Naive thymus-derived CD8-positive, alpha-beta T cell (primary cell): ENCODE measurements around the gene FOXB1. TPM values are rescaled to one million over a fixed set of nuclear protein-coding genes. Genes with fewer than 3 reads are reported as not detected.

Source experiments
- ATAC-seq, 2 donors: fragments of 150-1000 bp; cut with Tn5 transposase in 1 of 2; sonication (Bioruptor Pico), chemical (Tn5 transposase) in 1 of 2; 1 replicate in 1 of 2; 2 replicates in 1 of 2; pipeline ENCODE4 v1.10.0; 2021; ENCODE audit warnings: mild to moderate bottlenecking in 2 of 2, moderate library complexity in 2 of 2
- POLR2A ChIA-PET: fragments of 350-600 bp; sonication (Branson Sonifier 250); formaldehyde crosslinking; loops from one replicate; lab custom pipeline; 2021; ENCODE audit warnings: antibody characterized with exemption; lab: Charles Lee
- DNase-seq, 10 donors: peaks; one replicate each; pipeline versions ENCODE4 v3.0.0 to v3.0.0-alpha.2; 2020 to 2022
- H3K27ac Mint-ChIP-seq, 10 donors: one replicate each; pipeline ENCODE4 v1.8.0; 2020 to 2022; ENCODE audit warnings: mild to moderate bottlenecking in 10 of 10, mixed read lengths in 10 of 10, moderate library complexity in 4 of 10, inconsistent platforms in 1 of 10
- H3K27me3 Mint-ChIP-seq, 5 donors: one replicate each; pipeline ENCODE4 v1.8.0; 2021 to 2022; ENCODE audit warnings: mixed read lengths in 5 of 5
- H3K36me3 Mint-ChIP-seq, 3 donors: one replicate each; pipeline ENCODE4 v1.8.0; 2020 to 2022; ENCODE audit warnings: mixed read lengths in 3 of 3, mild to moderate bottlenecking in 2 of 3, inconsistent platforms in 1 of 3
- H3K4me1 Mint-ChIP-seq, 4 donors: one replicate each; pipeline ENCODE4 v1.8.0; 2021 to 2022; ENCODE audit warnings: mixed read lengths in 4 of 4
- H3K4me3 Mint-ChIP-seq, 10 donors: one replicate each; pipeline ENCODE4 v1.8.0; 2020 to 2022; ENCODE audit warnings: mild to moderate bottlenecking in 10 of 10, mixed read lengths in 10 of 10, moderate library complexity in 6 of 10, inconsistent platforms in 1 of 10
- H3K9me3 Mint-ChIP-seq, 9 donors: one replicate each; pipeline ENCODE4 v1.8.0; 2020 to 2022; ENCODE audit warnings: mixed read lengths in 9 of 9, mild to moderate bottlenecking in 3 of 9, inconsistent platforms in 1 of 9, moderate library complexity in 1 of 9
- polyA plus RNA-seq, 3 donors: library from polyadenylated mRNA; unstranded; fragments of 300-500 nt; fragmentation: Illumina TruSeq; gene quantifications; one replicate each; pipeline ENCODE4 v1.2.3, GENCODE V29; 2021
- total RNA-seq, 8 experiments: library from RNA in 2 of 8; stranded (reverse) in 2 of 8; gene quantifications; one replicate each; pipeline ENCODE4 v1.2.3 and lab custom pipeline; 2021 to 2026

FOXB1 gene
- under 1 TPM in 1 of 2 experiments, not detected in 1; 0.13 TPM for total RNA-seq
- polyA plus RNA-seq, result under 1 TPM in 2 of 3 donors, not detected in 1; 0.09 to 0.25 TPM
- total RNA-seq (lab: John Stamatoyannopoulos, UW), result 0 to 0.14 (median 0) reads per million in 6 experiments

DNA sequence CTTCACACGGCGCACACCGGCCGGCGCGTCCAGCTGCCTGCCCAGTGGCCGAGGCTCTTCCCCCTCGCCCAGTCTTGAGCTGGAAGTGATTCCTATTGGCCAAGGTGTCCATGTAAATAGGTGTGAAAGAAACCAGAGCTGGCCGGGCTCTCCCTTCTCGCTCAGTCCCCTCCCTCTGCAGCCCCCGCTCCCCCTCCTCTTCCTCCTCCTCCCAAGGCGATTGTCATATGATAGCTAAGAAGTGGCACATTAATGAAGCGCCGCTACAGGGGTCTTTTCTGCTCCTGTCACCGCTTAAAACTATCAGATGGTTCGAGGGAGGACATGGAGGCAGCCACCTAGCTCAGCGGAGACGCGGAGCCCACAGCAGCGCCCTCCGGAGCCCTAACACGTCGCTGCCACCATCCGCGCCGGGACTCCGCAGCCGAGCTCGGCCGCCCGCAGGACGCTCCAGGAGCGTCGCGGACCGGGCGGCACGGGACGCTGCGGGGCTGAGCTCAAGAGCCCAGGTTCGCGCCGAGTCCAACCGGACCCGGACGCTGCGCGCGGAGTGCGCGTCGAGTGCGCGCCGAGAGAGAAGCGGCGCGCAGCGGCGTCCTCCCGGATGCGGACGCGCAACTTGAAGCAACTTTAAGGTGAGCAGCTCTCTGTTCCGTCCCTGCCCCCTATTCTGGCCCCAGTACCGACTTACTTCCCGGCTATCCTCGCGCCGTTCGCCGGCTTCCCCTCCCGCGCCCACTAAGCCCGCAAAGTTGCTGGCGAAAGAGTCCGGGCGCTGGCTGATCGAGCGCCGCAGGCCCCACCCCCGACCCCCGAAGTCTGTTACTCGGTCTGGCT, at the start of gene FOXB1:
Gene FOXB1 (plus strand): TSS at position 303 of the 837 bp plus-strand sequence. CDS start 653 bp downstream, outside the sequence.
- Mint-ChIP-seq H3K4me1 (peaks cover 23 to 65% (median 38%) of the 10 kb centered on the region in 4 donors), H3K27ac (peak within 1 kb of the TSS in 6 of 10 donors; percentile 31 to 75 (median 64)), H3K9me3 (peaks cover 8 to 35% (median 21%) of the 10 kb centered on the region in 9 donors), H3K4me3 (peak within 1 kb of the TSS; percentile 82 to 96 (median 91)), H3K36me3 (peaks cover 2 to 22% (median 18%) of the 10 kb centered on the region in 3 donors), H3K27me3 (peaks cover 62 to 99% (median 75%) of the 10 kb centered on the region in 5 donors)
- ATAC-seq (peak; percentile 20 to 34), DNase-seq (peak in 1 of 10 donors; percentile 31)
- POLR2A ChIA-PET, result interaction anchor here (0.8 to 2.8 kb wide), 4 partner anchors 10 to 121 kb away, joined by 3 to 18 read pairs (median 4); no protein-coding TSS in a partner anchor

DNA sequence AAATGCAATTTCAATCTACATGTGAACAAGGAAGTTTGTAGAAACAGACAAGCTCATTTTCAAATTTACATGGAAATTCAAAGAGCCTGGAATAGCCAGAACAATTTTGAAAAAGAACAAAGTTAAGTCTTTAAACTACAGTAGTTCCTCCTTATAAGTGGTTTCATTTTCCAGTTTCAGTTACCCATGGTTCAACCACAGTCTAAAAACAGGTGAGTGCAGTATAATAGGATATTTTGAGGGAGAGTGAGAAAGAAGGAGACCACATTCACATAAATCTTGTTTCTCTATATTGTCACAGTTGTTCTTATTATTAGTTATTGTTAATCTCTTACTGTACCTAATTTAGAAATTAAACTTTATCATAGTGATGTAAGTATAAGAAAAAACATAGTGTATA, 45.8 kb upstream of the FOXB1 start:
- H3K27me3 Mint-ChIP-seq, result peaks cover 0 to 5% (median 3%) of the 10 kb centered on the region in 5 donors
- POLR2A ChIA-PET, result no interaction called here
- ATAC-seq (no peak), DNase-seq (no peak)
- H3K4me1 Mint-ChIP-seq, result no peaks in the 10 kb centered on the region
- H3K4me3 Mint-ChIP-seq, result no peak overlapping the region
- no peak overlapping the region for H3K27ac Mint-ChIP-seq
- H3K36me3 Mint-ChIP-seq, result peaks cover 2 to 22% (median 15%) of the 10 kb centered on the region in 3 donors
- peaks cover 12 to 68% (median 30%) of the 10 kb centered on the region in 9 donors for H3K9me3 Mint-ChIP-seq

- no peaks in the 10 kb centered on the region for H3K4me1 Mint-ChIP-seq
- peaks cover 11 to 63% (median 35%) of the 10 kb centered on the region in 9 donors for H3K9me3 Mint-ChIP-seq
- no peak overlapping the region for H3K27ac Mint-ChIP-seq
- no peak overlapping the region for H3K4me3 Mint-ChIP-seq
- no peak for ATAC-seq
- peaks cover 2 to 22% (median 17%) of the 10 kb centered on the region in 3 donors for H3K36me3 Mint-ChIP-seq
- H3K27me3 Mint-ChIP-seq, result peaks cover 0 to 7% (median 3%) of the 10 kb centered on the region in 5 donors
- no peak for DNase-seq
- POLR2A ChIA-PET, result interaction anchor here (0.6 kb wide), 1 partner anchor 14 kb away, joined by 3 read pairs; no protein-coding TSS in a partner anchor
Measured at GRCh38 chr15:59960318-59960717, 43.8 kb upstream of the FOXB1 start.

- H3K4me1 Mint-ChIP-seq, result no peaks in the 10 kb centered on the region
- H3K4me3 Mint-ChIP-seq, result no peak overlapping the region
- no peak overlapping the region for H3K27ac Mint-ChIP-seq
- DNase-seq (no peak), ATAC-seq (no peak)
- H3K9me3 Mint-ChIP-seq, result peaks cover 3 to 52% (median 28%) of the 10 kb centered on the region in 9 donors
- peaks cover 2 to 22% (median 17%) of the 10 kb centered on the region in 3 donors for H3K36me3 Mint-ChIP-seq
- peaks cover 0 to 10% (median 5%) of the 10 kb centered on the region in 5 donors for H3K27me3 Mint-ChIP-seq
- POLR2A ChIA-PET, result no interaction called here
Measured at GRCh38 chr15:59963322-59963721, 40.8 kb upstream of the FOXB1 start.

GRCh38 chr15:59963925-59964324, 40.2 kb upstream of the FOXB1 start:
- no peak overlapping the region for H3K27ac Mint-ChIP-seq

GRCh38 chr15:59965741-59966140, 38.4 kb upstream of the FOXB1 start:
- POLR2A ChIA-PET, result interaction anchor here (0.6 kb wide), 1 partner anchor 588 kb away, joined by 3 read pairs; no protein-coding TSS in a partner anchor
- DNase-seq, result no peak
- no peak for ATAC-seq
- H3K27ac Mint-ChIP-seq, result no peak overlapping the region
- peaks cover 0 to 31% (median 16%) of the 10 kb centered on the region in 9 donors for H3K9me3 Mint-ChIP-seq
- no peak overlapping the region for H3K4me3 Mint-ChIP-seq
- H3K4me1 Mint-ChIP-seq, result no peaks in the 10 kb centered on the region
- H3K27me3 Mint-ChIP-seq, result peaks cover 0 to 10% (median 6%) of the 10 kb centered on the region in 5 donors
- peaks cover 0 to 13% (median 10%) of the 10 kb centered on the region in 3 donors for H3K36me3 Mint-ChIP-seq

More at GRCh38 chr15:59963925-59964324, 40.2 kb upstream of the FOXB1 start:
- H3K4me1 Mint-ChIP-seq, result no peaks in the 10 kb centered on the region
- H3K4me3 Mint-ChIP-seq, result no peak overlapping the region
- peaks cover 2 to 48% (median 26%) of the 10 kb centered on the region in 9 donors for H3K9me3 Mint-ChIP-seq
- DNase-seq (no peak), ATAC-seq (no peak)
- POLR2A ChIA-PET, result interaction anchor here (0.6 kb wide), 1 partner anchor 435 kb away, joined by 3 read pairs; no protein-coding TSS in a partner anchor
- peaks cover 0 to 10% (median 6%) of the 10 kb centered on the region in 5 donors for H3K27me3 Mint-ChIP-seq
- H3K36me3 Mint-ChIP-seq, result peaks cover 2 to 22% (median 17%) of the 10 kb centered on the region in 3 donors

- Mint-ChIP-seq H3K4me1 (no peaks in the 10 kb centered on the region), H3K27ac (no peak overlapping the region), H3K36me3 (peaks cover 0 to 9% (median 5%) of the 10 kb centered on the region in 3 donors), H3K4me3 (no peak overlapping the region), H3K27me3 (peaks cover 0 to 12% (median 6%) of the 10 kb centered on the region in 5 donors), H3K9me3 (peaks cover 0 to 26% (median 11%) of the 10 kb centered on the region in 9 donors)
- POLR2A ChIA-PET, result interaction anchor here (0.6 kb wide), 1 partner anchor 587 kb away, joined by 3 read pairs; no protein-coding TSS in a partner anchor
- ATAC-seq (no peak), DNase-seq (no peak)
Measured at GRCh38 chr15:59966262-59966661, 37.8 kb upstream of the FOXB1 start.

DNA sequence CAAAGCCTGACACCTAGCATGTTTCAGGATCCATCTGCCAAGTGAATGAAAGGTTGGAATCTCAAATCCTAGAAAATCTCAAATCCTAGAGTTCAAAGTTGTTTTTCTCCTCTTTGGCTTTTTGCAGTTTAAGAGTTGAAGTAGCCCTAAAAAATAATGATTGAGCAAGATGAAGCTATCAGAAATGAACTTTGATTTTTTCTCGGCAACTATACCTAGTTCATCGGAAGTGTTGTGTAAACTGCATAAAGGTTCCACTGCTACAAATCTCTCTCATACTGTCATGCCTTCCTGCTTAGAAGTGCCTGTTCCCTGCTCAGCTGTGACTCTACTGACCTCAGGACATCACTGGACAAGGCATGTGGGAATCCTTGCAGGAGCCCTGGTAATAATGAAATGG, 35.8 kb upstream of the FOXB1 start:
- Mint-ChIP-seq H3K36me3 (peaks cover 0 to 5% (median 0%) of the 10 kb centered on the region in 3 donors), H3K4me1 (peaks cover 0 to 1% (median 0%) of the 10 kb centered on the region in 4 donors), H3K27ac (no peak overlapping the region), H3K27me3 (peaks cover 0 to 29% (median 5%) of the 10 kb centered on the region in 5 donors), H3K9me3 (peaks cover 0 to 12% (median 3%) of the 10 kb centered on the region in 9 donors), H3K4me3 (no peak overlapping the region)
- DNase-seq, result no peak
- POLR2A ChIA-PET, result no interaction called here
- ATAC-seq, result no peak

DNA sequence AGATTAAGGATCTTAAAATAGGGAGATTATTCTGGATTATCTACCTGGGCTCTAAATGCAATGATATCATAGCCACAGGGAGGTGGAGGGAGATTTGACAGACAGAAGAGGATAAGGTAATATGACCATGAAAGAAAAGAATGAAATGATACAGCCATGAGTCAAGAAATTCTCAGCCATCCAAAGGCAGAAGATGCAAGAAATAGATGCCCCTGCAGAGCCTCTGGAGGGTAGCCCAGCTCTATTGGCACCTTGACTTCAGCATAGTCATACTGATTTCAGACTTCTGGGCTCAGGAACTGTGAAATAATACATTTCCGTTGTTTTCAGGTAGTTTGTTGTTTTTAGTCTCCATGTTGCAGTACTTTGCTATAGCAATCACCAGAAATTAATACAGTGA, 31.9 kb upstream of the FOXB1 start:
- DNase-seq, result no peak
- H3K9me3 Mint-ChIP-seq, result peaks cover 0 to 6% (median 0%) of the 10 kb centered on the region in 9 donors
- POLR2A ChIA-PET, result no interaction called here
- H3K36me3 Mint-ChIP-seq, result no peaks in the 10 kb centered on the region
- H3K27ac Mint-ChIP-seq, result no peak overlapping the region
- peaks cover 0 to 24% (median 5%) of the 10 kb centered on the region in 5 donors for H3K27me3 Mint-ChIP-seq
- H3K4me1 Mint-ChIP-seq, result peaks cover 14 to 28% (median 23%) of the 10 kb centered on the region in 4 donors
- H3K4me3 Mint-ChIP-seq, result no peak overlapping the region
- no peak for ATAC-seq

- Mint-ChIP-seq H3K36me3 (no peaks in the 10 kb centered on the region), H3K9me3 (peaks cover 0 to 12% (median 0%) of the 10 kb centered on the region in 9 donors), H3K4me1 (peaks cover 15 to 34% (median 29%) of the 10 kb centered on the region in 4 donors), H3K27me3 (peaks cover 0 to 20% (median 4%) of the 10 kb centered on the region in 5 donors), H3K27ac (peak overlapping the region; percentile 4 to 87 (median 79)), H3K4me3 (peak overlapping the region; percentile 16 to 79 (median 70))
- DNase-seq, result peak in 9 of 10 donors; percentile 24 to 91 (median 73)
- peak; percentile 98 to 99 for ATAC-seq
- POLR2A ChIA-PET, result interaction anchor here (0.7 to 2.4 kb wide), 6 partner anchors 23 to 173 kb away, joined by 3 to 8 read pairs (median 3); partner anchors contain the start of gene FOXB1
Measured at GRCh38 chr15:59976480-59977271, 27.4 kb upstream of the FOXB1 start.

DNA sequence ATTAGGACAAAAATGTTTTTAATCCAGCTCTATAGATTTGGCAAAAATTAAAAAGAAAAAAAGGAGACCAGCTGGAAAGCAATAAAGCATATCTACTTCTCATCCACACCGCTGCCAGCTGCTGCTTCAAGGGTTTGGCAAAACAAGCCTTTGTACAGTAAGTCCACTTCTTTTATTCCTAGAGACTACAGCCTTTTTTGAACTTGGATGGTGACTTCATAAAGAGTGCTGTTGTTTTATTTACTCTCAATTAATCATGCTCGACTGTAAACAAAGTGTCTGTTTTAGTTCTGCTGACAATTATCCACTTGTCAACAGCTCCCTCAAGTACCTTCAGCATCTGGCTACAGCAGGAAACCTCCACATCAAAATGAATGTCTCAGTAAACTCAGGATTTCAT, 12.3 kb upstream of the FOXB1 start:
- Mint-ChIP-seq H3K27ac (no peak overlapping the region), H3K27me3 (peaks cover 40 to 86% (median 60%) of the 10 kb centered on the region in 5 donors), H3K9me3 (peaks cover 0 to 7% (median 0%) of the 10 kb centered on the region in 9 donors), H3K4me1 (peaks cover 5 to 21% (median 15%) of the 10 kb centered on the region in 4 donors), H3K4me3 (no peak overlapping the region), H3K36me3 (peaks cover 0 to 3% (median 0%) of the 10 kb centered on the region in 3 donors)
- POLR2A ChIA-PET, result no interaction called here
- no peak for ATAC-seq
- no peak for DNase-seq
